ENCODE results near the gene DLGAP1.

GRCh38 chr18:3842844-3843243 is 612.3 kb downstream of the DLGAP1 start:
- TF ChIP-seq CTCF (IDR thresholded peaks at IDR 0.05; ENCODE audit: low read depth, low read length) (no peak), EZH2phosphoT487 (IDR thresholded peaks at IDR 0.05; ENCODE audit: low read depth) (no peak)
